ENCODE data around the gene ARID5A. TPM values are rescaled to one million over a fixed set of nuclear protein-coding genes. Genes with fewer than 3 reads are reported as not detected.

ARID5A gene
- total RNA-seq, 2 experiments from 2014 or later, result 326 to 342 TPM

GRCh38 chr2:96591494-96591893 lies 54.9 kb downstream of the ARID5A start:
- Histone ChIP-seq H3K4me3 (ENCODE audit: low read length) (no peak overlapping the region), H3K36me3 (ENCODE audit: insufficient read depth, low read length) (peaks cover 29% of the 10 kb centered on the region), H3K27me3 (ENCODE audit: control insufficient read depth in 1 of 2, insufficient read depth in 2 of 2, low read length in 2 of 2) (no peaks in the 10 kb centered on the region), H3K9me3 (ENCODE audit: control insufficient read depth in 1 of 2, insufficient read depth in 1 of 2, low read length in 2 of 2) (no peaks in the 10 kb centered on the region), H3K4me1 (ENCODE audit: insufficient read depth, low read length) (peaks cover 31% of the 10 kb centered on the region), H3K27ac (ENCODE audit: low read depth in 1 of 2, low read length in 2 of 2) (no peak overlapping the region)
- TF ChIP-seq CTCF (IDR thresholded peaks at IDR 0.05), result no peak
- Mint-ChIP-seq H3K27ac (no peak overlapping the region), H3K27me3 (no peaks in the 10 kb centered on the region), H3K4me3 (no peak overlapping the region), H3K9me3 (no peaks in the 10 kb centered on the region), H3K4me1 (ENCODE audit: low read depth) (peaks cover 55% of the 10 kb centered on the region), H3K36me3 (ENCODE audit: low read depth) (peaks cover 62% of the 10 kb centered on the region)
- ChIA-PET POLR2A (no interaction called here), CTCF (no interaction called here)
- DNase-seq, result no peak
- no peak for ATAC-seq (ENCODE audit: poor library complexity)
- intact Hi-C loops (cut with DNase I, micrococcal nuclease), result no loop called here

- peaks cover 49% of the 10 kb centered on the region for H3K36me3 ChIP-seq (ENCODE audit: insufficient read depth, low read length)
- H3K9me3 Mint-ChIP-seq, result no peaks in the 10 kb centered on the region
- no peak for TF ChIP-seq CTCF (IDR thresholded peaks at IDR 0.05)
- H3K27ac ChIP-seq (ENCODE audit: low read depth in 1 of 2, low read length in 2 of 2), result peak overlapping the region; percentile 31 to 52
- peaks cover 40% of the 10 kb centered on the region for H3K4me1 Mint-ChIP-seq (ENCODE audit: low read depth)
- DNase-seq (peak in 2 of 14 experiments; percentile 15 to 21), ATAC-seq (ENCODE audit: poor library complexity) (peak; percentile 55)
- H3K4me3 Mint-ChIP-seq, result peak overlapping the region; percentile 32
- no peaks in the 10 kb centered on the region for H3K27me3 ChIP-seq (ENCODE audit: control insufficient read depth in 1 of 2, insufficient read depth in 2 of 2, low read length in 2 of 2)
- ChIA-PET CTCF (interaction anchor here (1.8 kb wide), 1 partner anchor 12 kb away, joined by 9 read pairs; no protein-coding TSS in a partner anchor), POLR2A (interaction anchor here (0.6 to 1.5 kb wide), 10 partner anchors 10 to 212 kb away, joined by 3 to 5 read pairs (median 3); partner anchors contain the start of gene ARID5A)
- intact Hi-C loops (cut with DNase I, micrococcal nuclease), result no loop called here
- peaks cover 77% of the 10 kb centered on the region for H3K36me3 Mint-ChIP-seq (ENCODE audit: low read depth)
- H3K4me1 ChIP-seq (ENCODE audit: insufficient read depth, low read length), result peaks cover 31% of the 10 kb centered on the region
- no peaks in the 10 kb centered on the region for H3K27me3 Mint-ChIP-seq
- H3K9me3 ChIP-seq (ENCODE audit: control insufficient read depth in 1 of 2, insufficient read depth in 1 of 2, low read length in 2 of 2), result no peaks in the 10 kb centered on the region
- H3K4me3 ChIP-seq (ENCODE audit: low read length), result no peak overlapping the region
- H3K27ac Mint-ChIP-seq, result peak overlapping the region; percentile 83
Measured at GRCh38 chr2:96594282-96594681, 57.7 kb downstream of the ARID5A start.

- ATAC-seq (ENCODE audit: poor library complexity) (peak; percentile 84), DNase-seq (peak in 5 of 14 experiments; percentile 9 to 71 (median 32))
- Histone ChIP-seq H3K9me3 (ENCODE audit: control insufficient read depth in 1 of 2, insufficient read depth in 1 of 2, low read length in 2 of 2) (no peaks in the 10 kb centered on the region), H3K36me3 (ENCODE audit: insufficient read depth, low read length) (peaks cover 49% of the 10 kb centered on the region), H3K27me3 (ENCODE audit: control insufficient read depth in 1 of 2, insufficient read depth in 2 of 2, low read length in 2 of 2) (no peaks in the 10 kb centered on the region), H3K27ac (ENCODE audit: low read depth in 1 of 2, low read length in 2 of 2) (peak overlapping the region; percentile 19 to 52), H3K4me1 (ENCODE audit: insufficient read depth, low read length) (peaks cover 31% of the 10 kb centered on the region), H3K4me3 (ENCODE audit: low read length) (no peak overlapping the region)
- no peaks in the 10 kb centered on the region for H3K27me3 Mint-ChIP-seq
- H3K4me3 Mint-ChIP-seq, result peak overlapping the region; percentile 32
- H3K9me3 Mint-ChIP-seq, result no peaks in the 10 kb centered on the region
- ChIA-PET CTCF (interaction anchor here (1.8 kb wide), 1 partner anchor 12 kb away, joined by 9 read pairs; no protein-coding TSS in a partner anchor), POLR2A (interaction anchor here (0.6 to 1.5 kb wide), 10 partner anchors 9 to 184 kb away, joined by 3 to 5 read pairs (median 3); partner anchors contain the start of gene ARID5A)
- H3K4me1 Mint-ChIP-seq (ENCODE audit: low read depth), result peaks cover 40% of the 10 kb centered on the region
- no peak for TF ChIP-seq CTCF (IDR thresholded peaks at IDR 0.05)
- intact Hi-C loops (cut with DNase I, micrococcal nuclease), result no loop called here
- H3K36me3 Mint-ChIP-seq (ENCODE audit: low read depth), result peaks cover 77% of the 10 kb centered on the region
- H3K27ac Mint-ChIP-seq, result peak overlapping the region; percentile 83
Measured at GRCh38 chr2:96594691-96595152, 58.2 kb downstream of the ARID5A start.

All from CD4-positive, alpha-beta T cell (primary cell).